Transverse colon (tissue), 3 donors: ENCODE results near the gene HRH2.

ENCODE experiments used
- POLR2A ChIP-seq: fragments of 450-650 bp; IDR thresholded peaks from one replicate; pipeline ENCODE4 v1.6.1; 2016; ENCODE audit warnings: antibody characterized with exemption, mild to moderate bottlenecking, moderate library complexity
- TF ChIP-seq, protein P1 (sequence below), 5 experiments: fragments of 200-600 bp in 3 of 5; fragments of 450-650 bp in 2 of 5; sonication (generic) in 3 of 5; IDR thresholded peaks; 1 replicate in 2 of 5; 2 replicates in 3 of 5; pipeline ENCODE4 v1.5.1; 2016 to 2017; ENCODE audit warnings: antibody characterized with exemption in 5 of 5, inconsistent platforms in 3 of 5, mild to moderate bottlenecking in 2 of 5, moderate library complexity in 1 of 5

DNA sequence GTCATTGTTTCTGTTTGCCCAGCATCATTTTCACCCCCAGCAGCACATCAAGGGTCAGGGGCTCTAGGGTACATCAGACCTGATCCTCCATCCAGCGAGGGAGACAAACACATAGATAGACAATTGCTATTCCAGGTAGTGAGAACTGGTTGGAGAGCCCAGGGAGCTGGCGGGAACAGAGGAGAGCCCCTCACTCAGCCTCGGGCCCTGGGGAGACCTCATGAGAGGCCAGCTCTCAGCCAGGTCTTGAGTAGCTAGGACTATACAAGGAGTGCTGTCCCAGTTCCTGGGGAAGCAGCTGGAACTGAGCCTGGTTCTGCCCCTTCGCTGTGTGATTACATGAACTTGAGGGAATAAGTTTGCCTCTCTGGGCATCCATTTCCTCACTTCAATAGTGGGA lies 80.3 kb downstream of the HRH2 start:
- TF ChIP-seq, protein P1, sequence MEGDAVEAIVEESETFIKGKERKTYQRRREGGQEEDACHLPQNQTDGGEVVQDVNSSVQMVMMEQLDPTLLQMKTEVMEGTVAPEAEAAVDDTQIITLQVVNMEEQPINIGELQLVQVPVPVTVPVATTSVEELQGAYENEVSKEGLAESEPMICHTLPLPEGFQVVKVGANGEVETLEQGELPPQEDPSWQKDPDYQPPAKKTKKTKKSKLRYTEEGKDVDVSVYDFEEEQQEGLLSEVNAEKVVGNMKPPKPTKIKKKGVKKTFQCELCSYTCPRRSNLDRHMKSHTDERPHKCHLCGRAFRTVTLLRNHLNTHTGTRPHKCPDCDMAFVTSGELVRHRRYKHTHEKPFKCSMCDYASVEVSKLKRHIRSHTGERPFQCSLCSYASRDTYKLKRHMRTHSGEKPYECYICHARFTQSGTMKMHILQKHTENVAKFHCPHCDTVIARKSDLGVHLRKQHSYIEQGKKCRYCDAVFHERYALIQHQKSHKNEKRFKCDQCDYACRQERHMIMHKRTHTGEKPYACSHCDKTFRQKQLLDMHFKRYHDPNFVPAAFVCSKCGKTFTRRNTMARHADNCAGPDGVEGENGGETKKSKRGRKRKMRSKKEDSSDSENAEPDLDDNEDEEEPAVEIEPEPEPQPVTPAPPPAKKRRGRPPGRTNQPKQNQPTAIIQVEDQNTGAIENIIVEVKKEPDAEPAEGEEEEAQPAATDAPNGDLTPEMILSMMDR (IDR thresholded peaks at IDR 0.05) = no peak
- TF ChIP-seq POLR2A = no peak
